NCI-H2171 treated with DMSO at 0.1 percent for 48 hours (cell line): Measurements from ENCODE around the gene IGSF21.
"Not testable (repeated sequence)": the region's sequence is repeated elsewhere in the genome, so short reads cannot be mapped to it uniquely, and the experiment has no call there.

Experiments used
- DNase-seq: peaks from one replicate; lab custom pipeline; 2025; lab: John Stamatoyannopoulos, UW

IGSF21 gene

DNA sequence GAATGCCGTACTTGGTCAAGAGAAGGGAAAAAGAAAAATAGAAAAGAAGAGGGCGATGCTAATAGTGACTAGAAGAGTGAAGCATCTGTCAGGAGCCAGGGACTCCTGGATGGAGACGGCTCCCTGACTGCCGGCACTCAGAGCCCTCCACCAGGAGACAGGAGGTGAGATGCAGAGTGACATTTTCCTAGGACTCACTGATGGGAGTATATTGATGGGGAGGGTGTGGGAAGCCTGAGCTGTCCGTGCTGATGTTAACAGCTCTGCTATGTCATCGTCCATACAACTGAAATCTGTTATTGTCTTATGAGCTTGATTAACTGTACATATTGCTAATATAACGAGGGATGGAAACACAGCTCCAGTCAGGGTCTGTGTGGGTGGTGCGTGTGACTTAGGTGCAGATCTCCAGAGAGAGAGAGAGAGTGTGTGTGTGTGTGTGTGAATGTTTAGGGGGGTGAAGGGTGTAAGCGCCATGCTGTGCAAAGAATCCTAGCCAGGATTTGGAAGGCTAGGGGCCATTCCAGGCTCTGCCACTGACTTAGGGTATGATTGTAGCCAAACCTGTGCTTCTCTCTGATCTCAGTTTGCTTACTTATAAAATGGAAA is 250.1 kb downstream of the IGSF21 start:
- DNase-seq, result no peak

- DNase-seq, result no peak
These were observed 251.0 kb downstream of the IGSF21 start for GRCh38 chr1:18358600-18358999.

- no peak for DNase-seq
These were observed 252.7 kb downstream of the IGSF21 start for GRCh38 chr1:18360251-18360650.

DNA sequence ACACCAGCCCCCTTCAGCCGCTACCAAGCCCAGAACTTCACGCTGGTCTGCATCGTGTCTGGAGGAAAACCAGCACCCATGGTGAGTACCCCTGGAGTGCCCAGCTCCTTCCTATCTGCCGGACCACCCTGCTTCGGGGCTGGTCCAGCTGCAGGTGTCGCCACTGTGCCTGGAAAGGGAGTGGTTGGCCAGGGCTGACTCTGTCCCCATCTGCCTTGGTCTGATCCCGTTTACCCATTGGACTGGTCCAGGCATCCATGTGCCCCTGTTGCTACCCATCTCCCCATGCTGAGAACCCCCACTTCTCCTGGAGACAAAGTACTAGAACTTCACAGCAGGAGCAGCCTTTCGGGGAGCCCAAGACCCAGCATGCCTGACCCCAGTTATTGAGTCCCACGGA is 254.6 kb downstream of the IGSF21 start:
- DNase-seq, result no peak

DNA sequence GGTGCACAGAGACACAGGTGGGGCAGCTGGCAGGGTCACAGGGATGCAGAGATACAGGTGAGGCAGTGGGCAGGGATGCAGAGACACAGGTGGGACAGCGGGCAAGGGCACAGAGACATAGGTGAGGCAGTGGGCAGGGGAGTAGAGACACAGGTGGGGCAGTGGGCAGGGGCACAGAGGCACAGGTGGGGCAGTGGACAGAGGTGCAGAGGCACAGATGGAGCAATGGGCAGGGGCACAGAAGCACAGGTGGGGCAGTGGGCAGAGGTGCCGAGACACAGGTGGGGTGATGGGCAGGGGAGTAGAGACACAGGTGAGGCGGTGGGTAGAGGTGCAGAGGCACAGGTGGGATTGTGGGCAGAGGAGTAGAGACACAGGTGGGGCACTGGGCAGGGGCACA is 255.8 kb downstream of the IGSF21 start:
- DNase-seq, result no peak

DNA sequence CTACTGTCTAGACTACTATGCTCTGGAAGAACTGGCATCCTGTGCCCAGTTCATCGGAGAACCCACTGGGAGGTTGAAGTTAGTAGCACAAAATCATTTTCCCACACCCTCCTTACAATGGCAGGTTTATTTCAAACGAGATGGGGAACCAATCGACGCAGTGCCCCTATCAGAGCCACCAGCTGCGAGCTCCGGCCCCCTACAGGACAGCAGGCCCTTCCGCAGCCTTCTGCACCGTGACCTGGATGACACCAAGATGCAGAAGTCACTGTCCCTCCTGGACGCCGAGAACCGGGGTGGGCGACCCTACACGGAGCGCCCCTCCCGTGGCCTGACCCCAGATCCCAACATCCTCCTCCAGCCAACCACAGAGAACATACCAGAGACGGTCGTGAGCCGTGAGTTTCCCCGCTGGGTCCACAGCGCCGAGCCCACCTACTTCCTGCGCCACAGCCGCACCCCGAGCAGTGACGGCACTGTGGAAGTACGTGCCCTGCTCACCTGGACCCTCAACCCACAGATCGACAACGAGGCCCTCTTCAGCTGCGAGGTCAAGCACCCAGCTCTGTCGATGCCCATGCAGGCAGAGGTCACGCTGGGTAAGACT is 257.6 kb downstream of the IGSF21 start:
- DNase-seq, result no peak

GRCh38 chr1:18372505-18372904 is 264.9 kb downstream of the IGSF21 start:
- not testable (repeated sequence) for DNase-seq

GRCh38 chr1:18373151-18373550 is 265.6 kb downstream of the IGSF21 start:
- DNase-seq, result no peak

DNA sequence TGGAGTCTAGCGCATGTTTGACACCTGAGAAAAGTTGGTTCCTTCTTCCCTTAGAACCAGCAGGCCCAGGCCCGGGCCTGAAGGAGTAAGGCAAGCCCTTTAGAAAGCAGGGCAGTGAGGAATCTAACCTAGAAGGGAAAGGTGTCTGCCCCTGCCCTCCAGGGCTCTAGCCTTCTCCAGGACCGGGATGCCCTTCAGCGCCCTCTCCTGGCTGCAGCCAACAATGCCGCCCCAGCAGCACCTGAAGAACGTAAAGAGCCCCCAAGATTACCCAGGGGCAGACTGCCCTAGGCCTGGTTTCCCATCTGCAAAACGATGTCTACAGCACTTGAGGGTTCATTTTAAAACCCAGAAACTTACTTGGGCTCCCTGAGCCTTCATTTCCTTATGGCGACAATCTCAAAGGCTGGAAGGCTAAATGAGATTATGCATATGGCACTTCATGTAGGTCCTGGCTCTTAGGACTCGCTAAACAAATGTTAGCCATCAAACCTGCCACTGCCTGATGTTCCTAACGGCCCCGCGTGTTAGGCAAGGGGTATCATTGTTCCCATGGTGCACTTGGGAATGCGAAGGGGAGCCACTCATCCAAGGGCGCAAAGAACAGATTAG is 266.4 kb downstream of the IGSF21 start:
- no peak for DNase-seq

DNA sequence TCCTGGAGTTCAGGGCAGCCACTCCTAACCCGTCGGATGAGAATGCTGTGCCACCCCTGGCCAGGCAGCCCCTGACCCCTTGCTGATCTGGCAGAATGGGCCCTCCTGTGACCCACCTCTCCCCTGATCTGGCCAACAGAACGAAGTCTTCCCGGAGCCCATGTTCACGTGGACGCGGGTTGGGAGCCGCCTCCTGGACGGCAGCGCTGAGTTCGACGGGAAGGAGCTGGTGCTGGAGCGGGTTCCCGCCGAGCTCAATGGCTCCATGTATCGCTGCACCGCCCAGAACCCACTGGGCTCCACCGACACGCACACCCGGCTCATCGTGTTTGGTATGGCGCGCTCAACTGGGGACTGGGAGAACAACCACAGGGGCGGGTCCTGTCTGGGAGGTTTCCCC is 269.1 kb downstream of the IGSF21 start:
- DNase-seq, result no peak

DNA sequence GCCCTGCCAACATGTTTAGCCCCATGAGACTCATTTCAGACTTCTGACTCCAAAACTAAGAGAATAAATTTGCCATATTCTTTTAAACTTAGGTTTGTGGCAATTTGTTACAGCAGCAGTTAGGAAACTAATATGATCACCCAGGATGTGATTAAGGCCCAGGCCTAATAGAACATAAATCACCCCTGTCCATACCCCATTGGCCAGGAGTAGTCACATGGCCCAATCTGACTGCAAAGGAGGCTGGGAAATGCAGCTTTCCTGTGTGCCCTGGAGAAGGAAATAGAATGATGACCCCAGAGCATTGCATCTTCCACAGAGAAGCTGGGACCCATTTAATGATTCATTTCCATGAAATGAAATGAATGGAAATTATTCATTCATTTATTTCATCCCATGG is 272.7 kb downstream of the IGSF21 start:
- no peak for DNase-seq

DNA sequence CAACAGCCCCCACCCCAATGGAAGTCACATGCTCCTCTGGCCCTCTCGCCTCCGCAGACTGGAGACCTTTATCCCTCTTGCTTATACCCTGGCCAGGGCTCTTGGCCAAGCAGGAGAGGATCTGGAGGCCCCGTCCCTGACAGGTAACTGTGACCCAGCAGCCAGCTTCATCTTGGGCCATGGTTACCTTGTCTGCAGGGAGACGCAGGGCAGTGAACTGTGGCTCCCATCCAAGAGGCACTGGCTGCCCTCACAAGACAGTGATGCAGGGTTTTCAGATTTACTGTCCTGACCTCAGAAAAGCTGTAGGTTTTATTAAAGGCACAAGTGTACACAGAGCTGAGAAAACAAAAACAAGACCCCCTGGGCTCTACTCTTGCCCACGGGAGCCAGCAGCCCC is 276.5 kb downstream of the IGSF21 start:
- no peak for DNase-seq

DNA sequence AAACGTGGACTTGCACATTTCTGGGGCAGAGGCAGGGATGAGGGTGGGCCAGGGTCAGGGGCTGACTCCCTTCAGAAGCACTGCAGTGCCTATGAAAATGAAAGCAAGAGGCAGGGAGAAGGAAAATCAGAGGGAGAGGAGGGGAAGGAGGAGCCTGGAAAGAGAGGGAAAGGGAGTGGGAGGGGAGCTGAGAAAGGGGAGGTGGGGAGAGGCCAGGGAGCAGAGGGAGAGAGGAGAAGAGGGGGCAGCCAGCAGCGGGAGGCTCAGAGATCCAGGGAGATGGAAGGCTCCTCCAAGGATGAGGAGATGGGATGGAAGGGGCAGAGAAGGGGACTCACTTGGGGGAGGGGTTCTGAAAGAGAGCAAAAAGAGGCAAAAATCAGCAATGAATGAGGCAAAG is 276.9 kb downstream of the IGSF21 start:
- DNase-seq, result no peak

DNA sequence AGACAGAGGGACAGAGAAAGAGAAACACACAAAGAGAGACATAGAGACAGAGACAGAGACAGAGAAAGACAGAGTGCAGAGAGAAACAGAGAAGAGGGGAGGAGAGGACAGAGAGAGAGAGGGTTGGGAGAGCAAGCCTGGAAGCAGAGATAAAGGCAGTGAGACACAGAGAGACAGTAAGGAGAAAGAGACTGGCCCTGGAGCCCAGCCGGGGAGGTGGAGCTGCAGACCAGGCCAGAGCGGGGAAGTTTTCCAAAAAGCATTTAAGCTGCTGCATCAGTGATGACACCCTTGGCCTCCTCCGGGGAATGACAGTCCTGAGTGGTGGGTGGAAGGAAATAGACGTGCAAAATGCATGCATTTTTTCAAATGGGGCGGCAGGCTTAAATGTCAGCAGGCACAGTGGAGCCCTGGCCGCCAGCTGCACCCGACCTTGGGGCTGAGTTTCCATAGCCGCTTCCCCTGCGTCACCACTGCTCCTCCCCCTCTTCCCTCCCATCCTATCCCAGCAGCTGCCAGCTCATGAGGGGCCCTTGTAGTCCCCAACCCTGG is 277.7 kb downstream of the IGSF21 start:
- no peak for DNase-seq

DNA sequence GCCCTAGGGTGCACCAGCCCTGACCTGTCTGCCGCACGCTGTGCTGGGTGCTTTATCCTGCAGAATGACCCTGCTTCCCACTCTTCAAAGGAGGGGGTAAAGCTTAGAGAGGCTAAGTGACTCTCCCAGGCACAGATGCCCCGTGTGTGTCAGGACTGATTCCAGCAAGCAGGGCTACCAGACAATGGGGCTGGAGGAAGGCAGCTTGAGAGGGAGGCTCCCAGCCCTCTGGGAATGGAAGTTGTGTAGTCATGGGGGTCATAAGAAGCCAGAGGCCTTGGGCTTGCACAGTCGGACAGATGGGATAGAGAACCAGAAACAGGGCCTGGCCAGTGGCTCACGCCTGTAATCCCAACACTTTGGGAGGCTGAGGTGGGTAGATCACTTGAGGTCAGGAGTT is 279.0 kb downstream of the IGSF21 start:
- no peak for DNase-seq

GRCh38 chr1:18387307-18387706 is 279.7 kb downstream of the IGSF21 start:
- DNase-seq, result no peak

GRCh38 chr1:18390953-18391352 is 283.4 kb downstream of the IGSF21 start:
- no peak for DNase-seq

- no peak for DNase-seq
These were observed 287.1 kb downstream of the IGSF21 start for GRCh38 chr1:18394563-18395156.

DNA sequence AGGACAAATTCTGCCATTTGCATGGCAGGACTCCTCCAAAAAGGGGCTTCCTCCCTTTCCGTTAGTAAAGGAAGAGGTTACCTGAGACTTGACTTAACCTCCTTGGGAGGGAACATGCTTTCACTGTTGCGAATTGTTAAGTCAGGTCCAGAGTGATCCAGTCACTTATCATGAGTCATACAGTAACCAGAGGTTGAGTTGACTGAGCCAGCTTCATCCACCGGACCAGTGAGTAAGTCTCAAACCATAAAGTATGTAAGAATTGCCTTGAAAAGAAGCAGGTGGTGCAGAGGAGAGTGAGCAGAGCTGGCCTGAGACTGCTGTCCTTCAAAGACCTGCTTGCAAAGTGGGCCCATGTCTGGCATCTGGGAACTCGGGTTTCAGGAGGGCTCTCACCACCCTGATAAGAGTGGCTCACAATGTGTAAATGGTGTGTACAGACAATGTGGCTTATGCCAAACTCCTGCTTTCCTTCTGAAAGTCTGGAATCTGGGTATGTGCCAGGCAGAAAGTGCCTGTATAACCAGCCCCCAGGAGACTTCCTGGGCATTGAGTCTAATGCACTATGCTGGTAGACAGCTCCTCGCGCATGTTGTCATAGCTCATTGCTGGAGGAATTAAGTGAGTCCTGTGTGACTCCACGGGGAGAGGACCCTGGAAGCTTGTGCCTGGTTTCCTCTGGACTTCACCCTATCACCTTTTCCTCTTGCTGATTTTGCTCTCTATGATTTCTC is 288.8 kb downstream of the IGSF21 start:
- DNase-seq, result no peak

DNA sequence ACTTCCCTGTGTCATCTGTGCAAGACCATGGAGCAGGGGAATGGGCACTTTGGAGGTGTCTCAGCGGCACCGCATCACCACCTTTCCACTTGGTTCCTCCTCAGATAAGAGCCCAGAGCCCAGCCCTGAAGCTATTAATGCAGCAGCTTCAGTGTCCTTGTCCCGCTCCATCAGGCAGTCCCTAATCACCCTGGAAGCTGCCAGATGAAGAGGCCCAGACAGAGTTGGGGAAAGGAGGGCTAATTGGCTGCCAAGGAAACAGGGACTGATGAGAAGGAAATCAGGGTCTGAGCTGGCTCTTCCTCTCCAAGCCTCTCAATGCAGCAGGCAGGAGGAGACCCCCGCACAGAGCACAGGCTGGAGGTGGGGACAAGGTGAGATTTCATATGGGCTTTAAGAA is 290.0 kb downstream of the IGSF21 start:
- no peak for DNase-seq

- no peak for DNase-seq
These were observed 291.4 kb downstream of the IGSF21 start for GRCh38 chr1:18398791-18399530.
